ENCODE results near the gene CNOT9. TPM values are rescaled to one million over a fixed set of nuclear protein-coding genes. Genes with fewer than 3 reads are reported as not detected.

Gene CNOT9
- total RNA-seq, 1 donor from 2014 or later: 32.5 TPM

DNA sequence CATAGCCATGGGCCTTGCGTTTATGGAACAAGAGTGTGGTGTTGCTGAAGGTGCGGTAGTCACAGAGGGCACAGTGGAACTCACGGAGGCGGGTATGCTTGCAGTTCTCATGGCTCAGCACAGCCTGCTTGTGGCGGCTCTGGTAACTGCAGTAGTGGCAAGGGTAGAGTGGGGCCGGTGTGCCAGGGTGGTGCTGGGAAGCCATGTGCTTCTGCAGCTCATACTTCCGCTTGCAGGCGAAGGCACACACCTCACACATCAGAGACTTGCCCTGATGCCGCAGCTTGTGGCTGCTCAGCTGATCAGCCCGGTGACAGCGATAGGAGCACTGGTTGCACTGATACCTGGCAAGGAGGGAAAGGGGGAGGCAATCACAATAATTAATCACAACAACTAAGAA lies 76.1 kb downstream of the CNOT9 start:
- DNase-seq: no peak

DNA sequence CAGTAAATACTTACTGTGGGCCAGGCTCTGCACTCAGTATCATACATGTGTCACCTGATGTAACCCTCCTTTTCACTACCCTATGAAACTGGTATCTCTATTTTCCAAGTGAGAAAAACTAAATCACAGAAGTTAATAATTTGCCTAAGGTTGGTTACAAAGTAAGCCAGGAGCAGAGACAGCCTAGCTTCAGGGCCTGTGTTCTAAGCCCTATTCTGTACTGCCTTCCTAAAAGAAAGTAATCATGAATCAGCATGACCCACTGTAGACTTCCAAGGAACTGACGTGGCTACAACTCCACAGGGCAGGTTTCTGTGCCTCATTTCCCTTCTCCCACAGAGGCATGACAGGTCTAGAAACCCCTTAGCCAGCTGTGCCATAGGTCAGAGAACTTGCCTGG lies 76.5 kb downstream of the CNOT9 start:
- DNase-seq: no peak

Small RNAs within 50 kb of the gene (small RNA-seq; reads per million reads assigned to genes)
- gene RNU6-136P (ENCODE audit: low replicate concordance): not detected

Other genes starting within 250 kb of the CNOT9 start
- not detected for gene CATIP, start 212.0 kb upstream of the CNOT9 start, total RNA-seq
- 7.9 TPM for gene SLC11A1, start 186.6 kb upstream of the CNOT9 start, total RNA-seq
- gene CTDSP1, start 169.0 kb upstream of the CNOT9 start, total RNA-seq: 43.7 TPM
- 0.10 TPM for gene VIL1, start 149.7 kb upstream of the CNOT9 start, total RNA-seq
- gene USP37, start 488 bp upstream of the CNOT9 start, total RNA-seq: 19.9 TPM
- 2.8 TPM for gene PLCD4, start 39.1 kb downstream of the CNOT9 start, total RNA-seq
- 8.7 TPM for gene ZNF142, start 90.8 kb downstream of the CNOT9 start, total RNA-seq
- 19.5 TPM for gene BCS1L, start 90.8 kb downstream of the CNOT9 start, total RNA-seq
- gene RNF25, start 103.2 kb downstream of the CNOT9 start, total RNA-seq: 10.7 TPM
- gene STK36, start 103.2 kb downstream of the CNOT9 start, total RNA-seq: 20.0 TPM
- gene TTLL4, start 142.0 kb downstream of the CNOT9 start, total RNA-seq: 20.6 TPM
- 10.8 TPM for gene CYP27A1, start 213.3 kb downstream of the CNOT9 start, total RNA-seq